GM20000 (cell line): ENCODE data around the gene DYNC1LI1.

Experiments used
- DNase-seq: peaks from one replicate; pipeline ENCODE4 v3.0.0; 2012; ENCODE audit warnings: low spot score
- CTCF ChIP-seq: IDR thresholded peaks from 2 replicates; pipeline ENCODE4 v1.5.1; 2012; ENCODE audit warnings: mild to moderate bottlenecking, control low read depth; ENCODE audit errors: extremely low read depth, missing control alignments

The DYNC1LI1 gene

GRCh38 chr3:32570421-32571191 lies at the start of gene DYNC1LI1:
Gene DYNC1LI1, minus strand, starts transcription at chr3:32570858. Its CDS starts 88 bp downstream, at chr3:32570770.
- DNase-seq, result peak; percentile 98
- no peak for TF ChIP-seq CTCF

DNA sequence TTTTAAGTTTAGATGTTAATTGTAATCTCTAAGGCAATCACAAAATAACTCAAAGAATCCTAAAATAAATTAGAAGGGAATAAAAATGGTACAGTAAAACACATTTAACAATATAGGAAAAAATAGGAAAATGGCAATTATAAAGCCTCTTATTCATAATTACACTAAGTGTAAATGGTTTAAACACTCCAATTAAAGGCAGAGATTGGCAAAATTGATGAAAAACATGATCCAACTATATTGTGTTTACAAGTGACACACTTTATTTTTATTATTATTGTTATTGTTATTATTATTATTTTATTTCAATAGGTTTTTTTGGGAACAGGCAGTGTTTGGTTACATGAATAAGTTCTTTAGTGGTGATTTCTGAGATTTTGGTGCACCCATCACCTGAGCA lies 48.7 kb upstream of the DYNC1LI1 start:
- no peak for DNase-seq
- no peak for TF ChIP-seq CTCF

GRCh38 chr3:32616267-32616962 lies 45.8 kb upstream of the DYNC1LI1 start:
- DNase-seq, result no peak
- no peak for TF ChIP-seq CTCF

DNA sequence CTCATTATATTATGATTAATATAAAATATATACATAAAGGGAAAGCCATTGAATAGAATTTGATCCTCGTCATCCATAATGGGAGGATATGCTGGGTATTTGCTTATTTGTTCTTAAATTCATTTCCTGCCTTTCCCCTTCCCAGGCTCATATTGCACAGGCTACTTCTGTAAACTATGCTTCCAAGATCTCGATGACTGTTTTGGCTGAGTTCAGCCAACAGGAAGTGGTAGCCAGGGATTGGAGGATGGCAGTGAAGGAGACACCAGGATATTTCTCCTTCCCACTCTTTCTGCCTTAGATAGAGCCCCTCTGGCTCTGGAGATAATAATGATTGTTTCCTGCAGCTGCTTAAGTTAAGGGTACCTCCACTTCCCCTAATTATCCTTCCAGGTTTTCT lies 44.3 kb upstream of the DYNC1LI1 start:
- no peak for TF ChIP-seq CTCF
- DNase-seq, result no peak

GRCh38 chr3:32613183-32613582 lies 42.5 kb upstream of the DYNC1LI1 start:
- no peak for DNase-seq
- TF ChIP-seq CTCF, result no peak

DNA sequence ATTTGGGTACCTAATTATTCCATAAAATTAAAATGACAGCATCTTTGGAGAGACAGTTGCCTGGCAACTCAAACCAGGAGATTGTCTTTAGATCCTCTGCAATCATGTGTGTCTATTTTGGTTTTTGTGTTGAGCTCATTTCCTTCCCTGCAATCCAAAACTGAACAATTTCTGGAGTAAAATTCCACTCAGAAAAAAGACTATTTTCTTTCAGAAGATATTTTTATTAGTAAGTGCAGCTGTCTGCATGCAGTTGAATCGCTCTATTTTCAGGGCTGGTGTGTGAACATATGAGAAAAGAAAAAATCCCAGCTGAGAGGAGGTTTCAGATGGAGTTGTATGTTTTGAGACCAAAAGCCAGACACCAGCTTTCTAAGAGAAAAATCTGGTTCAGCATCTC lies 41.9 kb upstream of the DYNC1LI1 start:
- no peak for DNase-seq

More for the DNA sequence above, 41.9 kb upstream of the DYNC1LI1 start:
- no peak for TF ChIP-seq CTCF
